Epidermal melanocyte (primary cell): Measurements from ENCODE around the gene SHANK2.

ENCODE experiments used
- DNase-seq: peaks from one replicate; pipeline ENCODE4 v3.0.0; 2011; ENCODE audit warnings: low spot score; ENCODE audit not compliant: insufficient read length

The SHANK2 gene

GRCh38 chr11:71269603-71270511 is 17.5 kb upstream of the SHANK2 start:
- no peak for DNase-seq

GRCh38 chr11:71268706-71269321 is 16.4 kb upstream of the SHANK2 start:
- no peak for DNase-seq

- DNase-seq: no peak
Measured at GRCh38 chr11:71267807-71268421, 15.5 kb upstream of the SHANK2 start.

GRCh38 chr11:71266114-71266833 is 13.9 kb upstream of the SHANK2 start:
- DNase-seq: no peak

- no peak for DNase-seq
Measured at GRCh38 chr11:71265559-71266092, 13.2 kb upstream of the SHANK2 start.

- DNase-seq: no peak
Measured at GRCh38 chr11:71263386-71263785, 11.0 kb upstream of the SHANK2 start.

GRCh38 chr11:71255800-71256479 is 3.6 kb upstream of the SHANK2 start:
- DNase-seq: no peak

- DNase-seq: no peak
Measured at GRCh38 chr11:71255323-71255722, 2.9 kb upstream of the SHANK2 start.

GRCh38 chr11:71253794-71254193 is 1.4 kb upstream of the SHANK2 start:
- DNase-seq: no peak

GRCh38 chr11:71252770-71253730 is 673 bp upstream of the SHANK2 start:
- no peak for DNase-seq

- no peak for DNase-seq
Measured at GRCh38 chr11:71251761-71252268, 562 bp downstream of the SHANK2 start.

GRCh38 chr11:71251151-71251721 is 1.1 kb downstream of the SHANK2 start:
- DNase-seq: no peak

- DNase-seq: no peak
Measured at GRCh38 chr11:71250523-71251150, 1.7 kb downstream of the SHANK2 start.

- DNase-seq: no peak
Measured at GRCh38 chr11:71249301-71249700, 3.1 kb downstream of the SHANK2 start.

- DNase-seq: no peak
Measured at GRCh38 chr11:71248656-71249055, 3.7 kb downstream of the SHANK2 start.

GRCh38 chr11:71248251-71248570 is 4.2 kb downstream of the SHANK2 start:
- DNase-seq: no peak

- no peak for DNase-seq
Measured at GRCh38 chr11:71247551-71248250, 4.7 kb downstream of the SHANK2 start.

GRCh38 chr11:71246559-71246958 is 5.8 kb downstream of the SHANK2 start:
- no peak for DNase-seq
